ENCODE measurements around the gene E2F6.
A peak's percentile ranks its signal among the peaks of the same experiment; 100 is the strongest.

Gene E2F6, protein sequence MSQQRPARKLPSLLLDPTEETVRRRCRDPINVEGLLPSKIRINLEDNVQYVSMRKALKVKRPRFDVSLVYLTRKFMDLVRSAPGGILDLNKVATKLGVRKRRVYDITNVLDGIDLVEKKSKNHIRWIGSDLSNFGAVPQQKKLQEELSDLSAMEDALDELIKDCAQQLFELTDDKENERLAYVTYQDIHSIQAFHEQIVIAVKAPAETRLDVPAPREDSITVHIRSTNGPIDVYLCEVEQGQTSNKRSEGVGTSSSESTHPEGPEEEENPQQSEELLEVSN

DNA sequence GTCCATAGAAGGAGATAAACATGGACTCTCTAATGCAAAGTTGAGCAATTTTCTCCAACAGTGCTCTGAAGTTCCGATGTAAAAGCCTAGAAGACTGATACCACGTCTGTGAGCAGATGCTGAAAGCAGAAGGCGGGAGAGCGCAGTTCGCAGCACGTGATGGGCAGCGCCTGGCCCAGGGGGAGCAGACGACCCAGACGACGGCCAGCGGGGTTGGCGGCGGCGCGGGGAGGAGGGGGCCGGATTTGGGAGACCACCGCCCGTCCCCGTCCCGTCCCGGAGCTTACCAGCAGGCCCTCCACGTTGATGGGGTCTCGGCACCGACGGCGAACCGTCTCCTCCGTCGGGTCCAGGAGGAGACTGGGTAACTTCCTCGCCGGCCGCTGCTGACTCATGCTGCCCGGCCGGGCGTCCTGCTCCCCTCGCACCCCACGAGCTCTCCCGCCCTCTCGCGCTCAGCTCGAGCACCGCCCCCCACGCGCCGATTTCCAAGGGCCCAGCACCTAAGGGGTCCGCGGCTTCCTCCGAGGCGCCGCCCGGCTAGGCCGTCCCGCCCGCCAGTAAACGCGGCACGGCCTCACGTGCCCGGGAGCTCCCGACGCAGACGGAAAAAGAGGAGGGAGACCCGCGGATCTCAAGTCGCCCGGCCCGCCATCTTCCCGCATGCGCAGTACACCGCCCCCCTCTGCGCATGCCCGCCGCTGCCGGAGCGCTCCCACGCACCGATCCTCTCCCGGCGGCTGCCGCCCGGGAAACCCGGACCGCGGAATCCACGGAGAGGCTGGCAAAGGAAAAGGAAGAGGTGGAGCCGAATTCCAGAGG lies at the start of gene E2F6:
E2F6 (minus strand) TSS at position 677 of the 822 bp plus-strand sequence; CDS start at position 395, 282 bp downstream.
- DNase-seq, result peak; percentile 92 to 94

DNA sequence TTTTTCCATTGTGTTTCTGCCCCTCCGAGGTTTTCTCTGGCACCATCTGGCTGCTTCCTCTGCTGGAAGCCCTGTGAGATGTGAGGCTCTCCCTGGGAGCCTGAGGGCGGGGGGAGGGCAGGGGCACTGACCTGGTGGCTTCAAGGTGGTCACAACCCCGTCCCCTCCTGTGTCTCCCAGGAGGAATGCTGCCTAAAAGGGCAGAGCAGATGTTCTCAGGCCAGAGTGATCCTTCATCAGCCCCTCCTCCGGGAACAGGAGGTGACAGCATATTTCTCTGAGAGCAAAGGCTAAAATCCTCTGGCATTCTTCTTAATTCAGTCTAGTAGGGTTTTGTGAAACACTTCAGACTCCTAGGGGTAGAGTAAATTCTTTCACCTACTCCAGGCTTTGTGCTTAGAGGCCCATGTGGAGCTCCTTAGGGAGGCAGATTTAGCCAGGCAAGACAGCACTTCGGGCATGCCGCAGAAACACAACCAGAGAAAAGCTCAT lies 49.6 kb upstream of the E2F6 start:
- no peak for DNase-seq

DNA sequence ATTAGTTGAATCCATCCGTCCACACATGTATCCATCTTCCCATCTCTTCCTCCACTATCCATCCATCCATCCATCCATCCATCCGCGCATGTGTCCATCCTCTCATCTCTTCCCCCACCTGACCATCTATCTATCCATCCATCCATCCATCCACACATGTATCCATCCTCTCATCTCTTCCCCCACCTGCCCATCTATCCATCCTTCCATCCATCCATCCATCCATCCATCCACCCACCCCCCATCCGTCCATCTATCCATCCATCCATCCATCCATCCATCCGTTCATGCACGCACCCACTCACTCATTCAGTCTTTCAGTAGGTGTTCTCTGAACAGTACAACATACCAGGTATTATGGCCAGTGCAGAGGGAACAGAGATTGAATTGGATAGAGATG lies 48.9 kb upstream of the E2F6 start:
- no peak for DNase-seq

DNA sequence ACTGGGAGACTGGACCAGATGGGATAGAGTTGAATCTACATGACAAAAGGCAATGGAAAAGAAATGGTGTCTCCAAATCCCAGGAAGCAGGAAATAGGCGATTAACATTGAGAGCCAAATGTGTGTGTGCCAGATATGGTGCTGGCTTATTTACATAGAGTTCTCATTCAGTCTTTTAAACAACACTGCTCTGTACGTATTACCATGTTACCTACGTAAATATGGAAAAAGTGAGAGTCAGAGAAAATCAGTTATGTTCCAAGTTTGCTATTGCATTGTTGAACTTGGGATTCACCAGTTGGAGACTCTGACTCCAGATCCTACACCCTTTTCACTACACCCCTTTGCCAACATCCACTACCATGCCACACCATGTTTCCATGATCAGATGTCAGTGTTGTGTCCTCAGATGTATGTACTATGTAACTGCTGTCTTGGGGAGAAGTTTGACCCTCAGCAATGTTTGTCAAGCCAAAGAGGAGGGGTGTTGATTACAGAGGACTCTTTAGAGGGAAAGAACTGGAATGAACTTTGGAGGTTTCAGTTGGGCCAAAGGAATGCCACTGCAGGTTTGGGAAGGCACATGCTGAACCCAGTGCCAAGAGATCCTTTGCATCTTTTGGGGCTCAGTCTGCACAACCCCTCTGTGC lies 48.2 kb upstream of the E2F6 start:
- DNase-seq, result no peak

DNA sequence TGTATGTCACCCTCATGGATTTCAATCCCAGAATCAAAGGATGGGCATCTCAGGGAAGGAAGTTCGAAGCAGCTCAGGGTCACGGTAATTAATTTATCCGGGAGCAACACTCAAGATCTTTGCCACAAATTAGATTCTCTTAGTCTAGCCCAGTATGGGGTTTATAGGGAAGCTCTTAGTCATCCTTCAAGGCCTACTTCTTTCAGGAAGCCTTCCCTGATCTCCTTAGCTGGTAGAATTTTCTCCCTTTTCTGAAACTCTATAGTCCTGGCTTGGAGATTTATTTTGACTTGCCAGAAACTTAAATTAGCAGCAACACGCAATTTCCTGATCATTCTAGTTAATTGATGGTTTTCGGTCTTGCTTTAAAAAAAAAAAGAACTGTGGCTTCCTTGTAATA lies 47.4 kb upstream of the E2F6 start:
- no peak for DNase-seq

DNA sequence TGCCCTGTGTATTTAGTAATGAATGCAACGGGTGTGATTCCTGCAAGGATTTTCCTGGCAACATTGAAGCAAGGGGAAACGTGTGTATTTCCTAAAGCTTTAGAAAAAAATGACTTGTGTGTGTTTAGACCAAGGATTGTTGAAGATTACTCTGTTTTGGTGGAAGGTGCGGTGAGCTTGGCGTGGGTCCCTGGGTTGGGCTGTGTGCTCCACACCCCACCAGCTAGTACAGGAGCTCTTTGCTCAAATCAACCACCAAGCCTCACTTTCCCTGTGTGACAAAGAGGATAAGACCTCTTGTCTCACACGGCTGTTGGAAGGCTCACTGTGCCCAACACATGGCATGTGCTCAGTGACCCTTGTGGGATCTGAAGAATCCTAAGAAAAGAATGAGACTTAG lies 46.5 kb upstream of the E2F6 start:
- no peak for DNase-seq

DNA sequence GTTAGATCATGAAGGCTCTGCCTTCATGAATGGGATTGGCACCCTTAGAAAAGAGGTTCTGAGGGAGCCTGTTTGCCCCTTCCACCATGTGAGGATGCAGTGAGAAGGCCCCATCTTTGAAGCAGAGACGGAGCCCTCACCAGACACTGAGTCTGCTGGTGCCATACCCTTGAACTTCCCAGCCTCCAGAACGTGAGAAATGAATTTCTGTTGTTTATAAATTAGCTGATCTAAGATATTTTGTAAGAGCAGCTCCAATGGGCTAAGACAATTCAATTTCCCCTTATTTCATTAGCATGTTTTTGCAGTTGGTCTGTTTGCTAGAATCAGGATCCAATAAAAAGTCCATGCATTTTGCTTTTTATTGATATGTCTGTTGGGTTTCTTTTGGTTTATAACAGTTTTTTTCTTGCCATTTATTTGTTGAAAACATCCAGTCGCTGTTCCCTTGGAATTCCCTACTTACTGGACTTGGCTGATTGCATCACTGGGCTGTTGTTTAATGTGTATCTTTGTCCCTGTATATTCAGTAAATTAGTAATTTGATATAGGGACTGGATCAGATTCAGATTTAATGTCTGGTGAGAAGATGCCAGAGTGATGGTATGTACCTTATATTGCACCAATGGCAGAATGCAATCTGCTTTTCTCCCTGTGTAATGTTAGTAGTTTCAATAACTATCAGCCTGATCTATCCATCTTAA lies 43.8 kb upstream of the E2F6 start:
- DNase-seq, result no peak

DNA sequence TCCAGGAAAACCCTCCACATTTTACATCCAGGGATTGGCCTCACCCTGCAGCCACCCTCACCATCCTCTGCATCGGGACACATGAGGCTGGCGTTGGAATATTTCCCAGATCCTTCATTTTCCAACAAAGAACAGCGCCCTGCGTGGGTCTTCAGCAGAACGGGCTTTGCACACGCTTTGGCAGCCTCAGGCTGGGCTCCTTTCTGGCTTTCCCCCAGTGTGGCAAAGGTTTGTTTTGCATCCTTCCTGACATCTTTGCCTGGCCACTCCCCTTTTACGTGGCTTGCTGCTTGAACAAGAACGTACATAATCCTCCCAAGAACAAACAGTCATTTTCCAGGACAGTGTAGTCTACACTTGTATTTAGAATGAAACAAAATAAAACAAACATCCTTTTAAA lies 42.3 kb upstream of the E2F6 start:
- no peak for DNase-seq

DNA sequence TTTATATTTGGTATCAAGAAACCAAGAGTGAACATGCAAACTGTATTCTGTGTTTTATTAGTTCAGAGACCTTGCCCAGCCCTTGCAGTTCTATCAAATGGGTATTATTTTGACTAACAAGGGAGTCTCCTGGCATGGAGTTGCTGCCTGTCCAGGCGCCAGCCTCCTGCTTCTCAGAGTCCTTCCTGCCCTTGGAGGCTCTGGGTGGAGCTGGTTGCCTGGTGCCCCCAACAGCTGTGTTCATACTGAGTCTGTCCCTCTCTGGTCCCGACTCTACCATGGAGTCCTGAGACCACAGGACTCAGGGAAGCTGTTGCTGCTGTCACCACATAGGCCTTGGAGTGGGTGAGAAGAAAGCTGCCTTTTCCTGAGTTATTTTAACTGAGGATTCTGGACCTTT lies 41.6 kb upstream of the E2F6 start:
- no peak for DNase-seq

DNA sequence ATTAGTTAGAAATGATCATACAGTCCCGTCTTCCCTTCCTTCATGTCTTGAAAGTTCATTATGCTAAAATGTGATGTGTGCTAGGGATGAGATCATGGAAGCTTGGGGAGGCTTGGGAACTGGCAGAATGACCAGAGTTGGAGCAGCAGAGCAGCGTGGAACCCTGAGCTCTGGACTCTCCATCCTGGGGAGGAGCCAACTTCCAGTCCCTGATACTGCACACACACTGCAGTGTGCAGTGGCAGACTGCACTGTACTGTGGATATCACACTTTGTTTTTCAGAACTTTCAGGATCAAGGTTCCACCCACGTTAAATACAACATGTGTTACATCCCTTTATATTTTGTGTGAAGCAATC lies 40.6 kb upstream of the E2F6 start:
- no peak for DNase-seq

DNA sequence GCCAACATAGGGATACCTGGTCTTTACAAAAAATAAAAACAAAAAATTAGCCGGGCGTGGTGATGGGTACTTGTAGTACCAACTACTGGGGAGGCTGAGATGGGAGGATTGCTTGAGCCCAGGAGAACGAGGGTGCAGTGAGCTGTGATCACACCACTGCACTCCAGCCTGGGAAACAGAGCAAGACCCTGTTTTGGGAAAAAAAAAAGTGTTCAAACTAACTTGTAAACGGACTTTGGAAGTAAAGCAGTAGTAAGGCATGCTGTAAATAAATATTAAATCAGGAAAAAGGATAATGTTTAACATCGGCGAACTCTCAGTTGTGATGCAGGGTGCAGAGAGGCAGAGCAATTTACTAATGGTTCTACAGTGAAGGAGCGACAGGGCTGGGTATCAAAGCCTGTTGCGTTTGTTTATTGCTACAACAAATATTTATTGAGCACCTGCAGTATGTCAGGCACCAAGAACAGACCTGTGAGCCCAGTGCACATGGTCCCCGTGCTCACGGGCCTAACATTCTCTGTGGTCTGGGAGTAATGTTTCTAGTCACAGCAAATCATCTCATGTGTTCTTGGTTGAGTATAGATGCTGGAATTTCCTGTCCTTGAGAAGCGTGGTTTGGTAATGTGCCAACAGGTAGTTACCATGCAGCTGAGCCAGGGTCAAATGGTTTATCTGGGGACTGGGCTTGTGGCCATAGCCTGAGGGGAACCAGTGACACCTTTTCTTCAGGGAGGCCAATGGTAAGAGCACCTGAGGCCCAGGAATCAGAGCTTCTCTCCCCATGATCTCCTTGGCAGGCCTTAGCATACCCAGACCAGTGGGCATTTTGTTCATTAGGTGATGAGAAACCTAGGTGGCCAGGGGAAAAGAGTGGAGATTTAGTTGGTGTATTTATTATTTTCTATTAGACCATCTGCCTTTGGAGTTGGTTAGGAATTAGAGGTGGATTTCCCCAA lies 40.0 kb upstream of the E2F6 start:
- no peak for DNase-seq

DNA sequence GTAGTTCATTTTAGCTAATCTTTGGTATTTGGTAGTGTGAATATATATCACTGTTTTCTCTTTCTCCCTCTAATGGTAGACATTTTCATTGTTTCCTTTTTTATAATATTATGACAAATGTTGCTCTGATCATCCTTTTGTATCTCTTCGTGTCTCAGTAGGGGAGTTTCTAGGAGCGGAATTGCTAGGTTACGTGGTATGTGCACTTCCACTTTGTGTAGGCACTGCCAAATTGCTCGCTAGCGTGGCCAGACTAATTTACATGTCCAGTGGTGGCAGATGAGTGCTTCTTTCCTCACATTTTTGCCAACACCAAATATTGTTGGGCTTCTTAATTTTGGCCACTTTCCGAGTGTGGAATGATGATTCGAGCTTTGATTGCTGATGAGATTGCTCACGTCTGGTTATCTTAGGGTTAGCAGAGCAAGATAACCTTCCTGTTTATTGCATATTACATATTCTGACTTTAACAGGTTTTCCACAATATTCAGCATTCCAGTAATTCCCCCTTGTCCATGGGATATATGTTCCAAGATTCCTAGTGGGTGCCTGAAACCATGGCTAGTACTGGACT lies 37.5 kb upstream of the E2F6 start:
- DNase-seq, result no peak

DNA sequence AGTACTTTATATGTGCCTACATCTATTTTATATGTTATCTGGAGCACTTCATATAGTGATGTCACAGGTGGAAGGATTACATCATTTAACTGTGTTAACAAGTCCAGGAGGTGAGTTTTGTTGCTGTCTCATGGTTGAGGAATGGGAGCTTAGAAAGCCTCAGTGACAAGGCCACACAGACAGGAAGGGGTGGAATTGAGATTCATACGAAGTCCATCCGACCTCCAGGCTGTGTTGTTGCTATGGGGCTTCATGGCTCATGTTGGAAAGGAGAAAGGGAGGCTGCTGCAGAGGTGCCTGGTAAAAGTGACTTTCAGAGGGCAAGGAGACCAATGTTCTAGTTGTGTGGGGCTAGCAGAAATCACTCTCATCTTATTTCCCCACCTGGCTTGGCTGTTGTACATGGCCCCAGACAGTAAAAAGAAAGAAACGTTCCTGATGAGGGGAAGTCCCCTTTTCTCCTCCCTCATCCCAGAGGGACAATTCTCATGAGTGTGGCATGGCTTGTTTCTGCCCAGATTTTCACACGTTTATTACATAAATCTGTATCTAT lies 36.9 kb upstream of the E2F6 start:
- DNase-seq, result no peak

DNA sequence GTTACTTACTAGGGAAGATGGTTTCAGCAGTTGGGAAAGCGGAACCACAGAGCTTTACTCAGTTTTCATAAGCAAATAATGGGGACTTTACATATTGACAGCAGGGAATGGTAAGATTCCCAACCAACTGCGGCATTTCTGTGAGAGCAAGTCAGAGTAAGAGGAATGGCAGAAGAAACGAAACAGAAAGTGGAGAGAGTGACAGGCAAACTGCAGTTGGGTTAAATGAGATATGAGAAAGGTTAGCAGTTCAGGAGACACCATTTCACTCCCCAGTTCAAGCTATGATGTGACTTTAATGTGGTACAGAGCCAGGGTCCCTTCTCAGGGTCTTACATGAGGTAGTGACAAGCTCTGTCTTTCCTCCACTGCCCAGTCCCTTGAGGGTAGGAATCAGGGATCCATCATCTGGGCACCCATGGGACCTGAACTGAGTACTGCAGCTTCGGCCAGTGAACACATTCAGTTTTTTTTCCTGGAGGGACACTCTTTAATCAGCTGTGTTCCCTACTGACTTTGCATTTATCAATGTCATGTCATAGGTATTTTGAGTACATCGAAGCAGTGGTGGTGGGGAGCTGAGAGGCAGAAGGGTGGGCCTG lies 34.8 kb upstream of the E2F6 start:
- DNase-seq, result no peak

DNA sequence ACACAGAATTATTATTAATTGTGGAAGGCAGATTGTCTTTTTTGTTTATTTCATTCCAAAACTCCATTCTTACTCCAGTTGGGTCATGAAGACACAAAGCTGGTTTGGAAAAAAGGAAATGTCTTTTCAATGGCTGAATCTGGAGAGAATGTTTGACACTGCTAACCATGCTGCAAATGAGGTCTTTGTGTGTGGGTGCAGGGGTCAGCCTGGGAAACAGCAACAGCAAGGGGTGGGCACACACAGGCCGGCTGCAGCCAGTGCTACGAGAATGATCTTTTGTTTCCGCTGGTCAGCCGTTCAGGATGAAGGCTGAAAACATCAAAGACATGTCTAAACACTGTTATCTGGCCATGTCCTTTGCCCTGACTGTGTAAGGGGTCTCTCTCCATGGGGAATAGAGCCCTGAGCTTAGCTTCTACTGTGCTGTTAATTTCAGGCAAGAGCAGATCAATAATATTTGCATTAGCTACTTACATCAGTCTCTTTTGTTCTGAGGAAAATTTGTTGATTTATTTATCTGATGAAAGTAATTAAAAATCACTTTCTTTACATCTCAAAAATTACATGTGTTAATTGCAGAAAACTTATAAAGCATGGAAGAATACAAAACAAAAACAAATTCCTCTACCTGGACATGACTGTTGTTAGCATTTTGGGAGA lies 33.3 kb upstream of the E2F6 start:
- DNase-seq, result no peak

DNA sequence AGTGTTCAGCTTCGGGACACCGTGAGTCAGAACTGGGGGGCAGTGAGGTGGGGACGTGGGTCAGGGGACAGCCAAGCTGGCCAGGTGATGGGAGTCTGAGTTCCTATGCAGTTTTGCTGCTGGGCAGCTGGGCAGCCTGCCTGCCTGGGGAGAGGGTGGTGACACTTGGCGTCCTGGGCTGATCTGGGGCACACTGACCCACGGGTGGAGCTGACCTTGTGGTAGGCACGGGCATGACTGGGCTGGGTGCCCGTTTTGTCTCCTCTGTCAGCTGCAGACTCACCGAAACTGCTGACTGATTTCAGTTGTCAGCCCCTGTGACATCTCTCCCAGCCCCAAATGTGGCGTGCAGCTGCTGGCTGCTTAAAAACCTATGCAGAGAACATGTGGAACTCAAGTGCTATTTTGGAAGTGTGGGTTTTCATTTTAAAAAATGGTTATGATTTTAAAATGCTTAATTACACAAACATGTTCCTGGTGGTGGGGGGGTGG lies 32.6 kb upstream of the E2F6 start:
- peak; percentile 17 to 41 for DNase-seq

DNA sequence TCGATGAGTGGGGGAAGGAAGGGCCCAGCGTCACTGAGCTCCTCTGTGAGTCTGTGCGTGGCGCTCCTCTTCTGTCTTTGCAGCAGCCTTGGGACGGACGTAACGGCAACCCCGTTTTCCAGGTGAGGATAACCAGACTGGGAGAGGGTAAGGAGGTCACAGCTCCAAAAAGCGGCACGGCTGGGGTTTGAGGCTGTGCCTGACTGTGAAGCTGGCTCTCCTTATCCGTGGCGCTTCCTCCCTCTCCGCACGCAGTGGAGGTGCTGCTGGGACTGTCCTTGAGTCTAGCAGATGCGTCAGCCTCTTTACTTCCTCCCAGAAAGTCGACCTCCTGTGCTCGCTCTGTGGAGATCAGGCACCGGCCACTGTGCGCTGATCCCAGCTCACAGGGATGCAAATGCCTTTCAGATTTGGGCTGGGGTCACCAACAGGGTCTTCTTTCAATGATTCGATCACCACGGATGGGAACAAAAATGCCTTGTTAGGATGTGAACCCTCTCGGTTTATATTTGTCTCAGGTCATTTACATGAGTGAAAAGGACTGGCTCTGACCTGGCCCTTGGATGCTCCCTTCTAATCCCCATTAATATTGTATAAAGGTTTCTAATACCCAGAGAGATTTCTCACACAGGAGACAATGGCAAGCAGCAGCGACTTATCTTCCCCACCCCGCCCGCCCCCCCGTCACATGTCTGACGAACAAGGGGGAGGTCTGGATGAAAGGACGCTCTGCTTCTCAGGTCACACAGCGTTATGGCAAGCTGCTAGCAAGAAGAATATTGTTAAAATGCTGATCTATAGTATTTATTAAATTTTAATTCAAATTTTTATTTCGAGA lies 30.1 kb upstream of the E2F6 start:
- DNase-seq, result no peak

DNA sequence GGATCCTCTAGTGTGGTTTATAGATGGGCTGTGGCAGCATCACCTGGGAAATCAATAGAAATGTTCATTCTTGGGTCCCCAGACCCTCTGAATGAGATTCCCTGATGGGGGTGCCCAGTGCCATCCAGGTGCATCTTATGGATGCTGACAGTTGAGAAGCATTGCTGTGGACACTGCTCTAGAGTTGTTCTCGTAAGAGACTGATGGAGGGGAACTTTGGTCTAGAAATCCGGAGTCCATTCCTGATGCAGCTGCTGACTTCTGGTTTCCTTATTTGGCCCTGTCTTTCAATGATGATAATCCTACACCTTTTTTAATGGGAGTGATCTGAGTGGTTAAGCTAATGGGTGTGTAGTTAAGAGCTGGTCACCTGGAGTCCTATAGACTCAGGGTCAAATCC lies 28.3 kb upstream of the E2F6 start:
- DNase-seq, result no peak

DNA sequence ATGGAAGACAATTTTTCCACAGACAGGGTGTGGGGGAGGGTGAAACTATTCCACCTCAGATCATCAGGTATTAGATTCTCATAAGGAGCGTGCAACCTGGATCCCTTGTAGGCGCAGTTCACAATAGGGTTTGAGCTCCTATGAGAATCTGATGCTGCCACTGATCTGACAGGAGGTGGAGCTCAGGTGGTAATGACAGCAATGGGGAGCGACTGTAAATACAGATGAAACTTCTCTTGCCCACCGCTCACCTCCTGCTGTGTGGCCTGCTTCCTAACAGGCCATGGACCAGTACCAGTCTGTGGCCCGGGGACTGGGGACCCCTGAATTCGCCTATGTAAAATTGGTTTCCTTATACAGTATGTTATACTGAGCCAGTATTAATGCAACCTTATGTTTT lies 27.3 kb upstream of the E2F6 start:
- DNase-seq, result no peak

Data from SHP77 (cell line).